Muscle of arm (tissue), 14 donors: ENCODE data around the gene GDF15. TPM values are rescaled to one million over a fixed set of nuclear protein-coding genes. Genes with fewer than 3 reads are reported as not detected.
A peak's percentile ranks its signal among the peaks of the same experiment; 100 is the strongest.
"Not testable (repeated sequence)": the region's sequence is repeated elsewhere in the genome, so short reads cannot be mapped to it uniquely, and the experiment has no call there.

Experiments used
- DNase-seq: peaks from one replicate; pipeline ENCODE4 v3.0.0-alpha.2; 2013
- long read RNA-seq, 11 donors: transcript quantifications; one replicate each; lab custom pipeline, GENCODE V29; 2026
- polyA plus RNA-seq, 12 donors: library from polyadenylated mRNA; unstranded; fragments of 120-200 nt; gene quantifications; one replicate each; pipeline ENCODE4 v1.2.1, GENCODE V29; 2013; ENCODE audit not compliant: insufficient read length in 12 of 12

The GDF15 gene
- 1 to 10 TPM in 4 of 12 donors, under 1 TPM in 7, not detected in 1; 0.20 to 9.6 (median 0.54) TPM for polyA plus RNA-seq
- long read RNA-seq, donor 1, transcript GDF15-201 (2 exons, 1,200 nt) = major isoform, 17 of 39 reads
- long read RNA-seq, donor 1, partial matches to known transcripts = 22 of 39 reads
- long read RNA-seq, donor 1, other reads (novel, unspliced or antisense) = 0 of 39 reads
- long read RNA-seq, donor 2 = 0 reads
- long read RNA-seq, donor 3, partial matches to known transcripts = 0 of 1 reads
- long read RNA-seq, donor 3, other reads (novel, unspliced or antisense) = 0 of 1 reads
- long read RNA-seq, donor 4 = 0 reads
- long read RNA-seq, donor 5 = 0 reads
- long read RNA-seq, donor 6 = 0 reads
- long read RNA-seq, donor 7 = 0 reads
- long read RNA-seq, donor 8 = 0 reads
- long read RNA-seq, donor 9 = 0 reads
- long read RNA-seq, donor 10, partial matches to known transcripts = 0 of 1 reads
- long read RNA-seq, donor 10, other reads (novel, unspliced or antisense) = 0 of 1 reads
- long read RNA-seq, donor 11, partial matches to known transcripts = 0 of 1 reads
- long read RNA-seq, donor 11, other reads (novel, unspliced or antisense) = 0 of 1 reads

- no peak for DNase-seq
Measured at GRCh38 chr19:18385675-18386542, at the start of gene GDF15. Gene GDF15 (plus strand): TSS chr19:18386158. CDS start chr19:18386190, 32 bp downstream.

GRCh38 chr19:18338541-18338940 is 47.4 kb upstream of the GDF15 start:
- DNase-seq = no peak

GRCh38 chr19:18339723-18340122 is 46.2 kb upstream of the GDF15 start:
- peak; percentile 16 for DNase-seq

GRCh38 chr19:18340190-18340989 is 45.6 kb upstream of the GDF15 start, which contains the start of gene PGPEP1:
Gene PGPEP1 (plus strand): TSS chr19:18340598. CDS start chr19:18340682, 84 bp downstream.
- peak; percentile 56 for DNase-seq

- DNase-seq = peak; percentile 30
Measured at GRCh38 chr19:18340990-18341868, 44.7 kb upstream of the GDF15 start.

GRCh38 chr19:18342090-18342632 is 43.8 kb upstream of the GDF15 start:
- no peak for DNase-seq

- no peak for DNase-seq
Measured at GRCh38 chr19:18344582-18344950, 41.4 kb upstream of the GDF15 start.

GRCh38 chr19:18345296-18345695 is 40.7 kb upstream of the GDF15 start:
- no peak for DNase-seq

- no peak for DNase-seq
Measured at GRCh38 chr19:18346091-18346490, 39.9 kb upstream of the GDF15 start.

- DNase-seq = no peak
Measured at GRCh38 chr19:18348171-18348570, 37.8 kb upstream of the GDF15 start.

- DNase-seq = not testable (repeated sequence)
Measured at GRCh38 chr19:18348818-18349339, 37.1 kb upstream of the GDF15 start.

GRCh38 chr19:18349524-18350128 is 36.3 kb upstream of the GDF15 start:
- no peak for DNase-seq

GRCh38 chr19:18350490-18350889 is 35.5 kb upstream of the GDF15 start:
- no peak for DNase-seq

GRCh38 chr19:18351544-18351943 is 34.4 kb upstream of the GDF15 start:
- no peak for DNase-seq

GRCh38 chr19:18353378-18354005 is 32.5 kb upstream of the GDF15 start:
- DNase-seq = no peak

GRCh38 chr19:18354743-18355142 is 31.2 kb upstream of the GDF15 start:
- not testable (repeated sequence) for DNase-seq

GRCh38 chr19:18357041-18357440 is 28.9 kb upstream of the GDF15 start:
- no peak for DNase-seq

GRCh38 chr19:18361646-18362045 is 24.3 kb upstream of the GDF15 start:
- no peak for DNase-seq
